ACC112 (cell line): Measurements from ENCODE around the gene CNKSR3.

Experiments
- H2AFZ ChIP-seq: fragments of 200-600 bp; sonication (generic); one replicate; pipeline ENCODE4 v1.6.0; 2017; ENCODE audit warnings: antibody characterized with exemption, low read length; ENCODE audit not compliant: unreplicated experiment
- H3K27ac ChIP-seq: fragments of 200-600 bp; sonication (generic); 2 replicates; pipeline ENCODE4 v1.5.1; 2014; ENCODE audit warnings: low read depth, mild to moderate bottlenecking, antibody characterized with exemption, low read length, moderate library complexity
- H3K27me3 ChIP-seq: fragments of 200-600 bp; sonication (generic); 2 replicates; pipeline ENCODE4 v1.6.1; 2014; ENCODE audit warnings: mild to moderate bottlenecking, antibody characterized with exemption, low read length, moderate library complexity, mixed read lengths; ENCODE audit not compliant: insufficient read depth
- H3K36me3 ChIP-seq: fragments of 200-600 bp; sonication (generic); 2 replicates; pipeline ENCODE4 v1.6.1; 2016; ENCODE audit warnings: mild to moderate bottlenecking, antibody characterized with exemption, low read length, moderate library complexity, mixed read lengths; ENCODE audit not compliant: insufficient read depth
- H3K4me1 ChIP-seq: fragments of 200-600 bp; sonication (generic); one replicate; pipeline ENCODE4 v1.6.1; 2016; ENCODE audit warnings: low read length, mixed read lengths; ENCODE audit not compliant: insufficient read depth, unreplicated experiment, control insufficient read depth
- H3K4me3 ChIP-seq: fragments of 200-600 bp; sonication (generic); 2 replicates; pipeline ENCODE4 v1.5.1; 2014; ENCODE audit warnings: mild to moderate bottlenecking, low read depth, low read length
- H3K79me2 ChIP-seq: fragments of 200-600 bp; sonication (generic); one replicate; pipeline ENCODE4 v1.6.0; 2016; ENCODE audit warnings: low read length; ENCODE audit not compliant: control insufficient read depth, unreplicated experiment, insufficient read depth

CNKSR3 gene

GRCh38 chr6:154448448-154449096 is 61.9 kb downstream of the CNKSR3 start:
- no peaks in the 10 kb centered on the region for H3K36me3 ChIP-seq
- H3K79me2 ChIP-seq: no peaks in the 10 kb centered on the region
- H3K27me3 ChIP-seq: no peaks in the 10 kb centered on the region
- H3K27ac ChIP-seq: 0 out of 2 replicates have a peak overlapping the region, but pooled peaks have one; percentile 12
- peaks cover 13% of the 10 kb centered on the region for H3K4me1 ChIP-seq
- peak overlapping the region; percentile 40; the same call in 1 of the 2 replicates for H3K4me3 ChIP-seq
- peak overlapping the region; percentile 8 for H2AFZ ChIP-seq

- no peaks in the 10 kb centered on the region for H3K79me2 ChIP-seq
- H3K4me3 ChIP-seq: no peak overlapping the region
- no peak overlapping the region for H3K27ac ChIP-seq
- no peaks in the 10 kb centered on the region for H3K27me3 ChIP-seq
- no peak overlapping the region for H2AFZ ChIP-seq
- H3K36me3 ChIP-seq: no peaks in the 10 kb centered on the region
- peaks cover 13% of the 10 kb centered on the region for H3K4me1 ChIP-seq
Measured at GRCh38 chr6:154447954-154448353, 62.5 kb downstream of the CNKSR3 start.

GRCh38 chr6:154446984-154447383 is 63.5 kb downstream of the CNKSR3 start:
- no peak overlapping the region for H3K27ac ChIP-seq
- H3K4me3 ChIP-seq: no peak overlapping the region
- H3K79me2 ChIP-seq: no peaks in the 10 kb centered on the region
- no peaks in the 10 kb centered on the region for H3K27me3 ChIP-seq
- H3K36me3 ChIP-seq: no peaks in the 10 kb centered on the region
- H3K4me1 ChIP-seq: peaks cover 13% of the 10 kb centered on the region
- H2AFZ ChIP-seq: no peak overlapping the region

- no peaks in the 10 kb centered on the region for H3K79me2 ChIP-seq
- H3K27me3 ChIP-seq: no peaks in the 10 kb centered on the region
- H3K27ac ChIP-seq: no peak overlapping the region
- no peak overlapping the region for H2AFZ ChIP-seq
- H3K36me3 ChIP-seq: no peaks in the 10 kb centered on the region
- H3K4me3 ChIP-seq: no peak overlapping the region
- peaks cover 13% of the 10 kb centered on the region for H3K4me1 ChIP-seq
Measured at GRCh38 chr6:154445417-154445816, 65.1 kb downstream of the CNKSR3 start.

GRCh38 chr6:154441995-154442310 is 68.5 kb downstream of the CNKSR3 start:
- Histone ChIP-seq H3K27me3 (no peaks in the 10 kb centered on the region), H3K4me3 (no peak overlapping the region), H2AFZ (no peak overlapping the region), H3K79me2 (no peaks in the 10 kb centered on the region), H3K4me1 (no peaks in the 10 kb centered on the region), H3K36me3 (no peaks in the 10 kb centered on the region), H3K27ac (no peak overlapping the region)

- no peaks in the 10 kb centered on the region for H3K36me3 ChIP-seq
- H3K4me3 ChIP-seq: no peak overlapping the region
- H3K79me2 ChIP-seq: no peaks in the 10 kb centered on the region
- no peak overlapping the region for H3K27ac ChIP-seq
- H3K27me3 ChIP-seq: no peaks in the 10 kb centered on the region
- H3K4me1 ChIP-seq: no peaks in the 10 kb centered on the region
- no peak overlapping the region for H2AFZ ChIP-seq
Measured at GRCh38 chr6:154440422-154441043, 70.0 kb downstream of the CNKSR3 start.

GRCh38 chr6:154440022-154440421 is 70.5 kb downstream of the CNKSR3 start:
- Histone ChIP-seq H3K36me3 (no peaks in the 10 kb centered on the region), H3K4me3 (no peak overlapping the region), H3K79me2 (no peaks in the 10 kb centered on the region), H3K4me1 (no peaks in the 10 kb centered on the region), H3K27me3 (no peaks in the 10 kb centered on the region), H2AFZ (no peak overlapping the region), H3K27ac (no peak overlapping the region)

- Histone ChIP-seq H3K4me1 (peaks cover under 1% of the 10 kb centered on the region), H3K27me3 (no peaks in the 10 kb centered on the region), H3K79me2 (no peaks in the 10 kb centered on the region), H3K4me3 (no peak overlapping the region), H3K36me3 (no peaks in the 10 kb centered on the region), H2AFZ (no peak overlapping the region), H3K27ac (no peak overlapping the region)
Measured at GRCh38 chr6:154438882-154439415, 71.5 kb downstream of the CNKSR3 start.

- Histone ChIP-seq H3K4me3 (no peak overlapping the region), H3K27me3 (no peaks in the 10 kb centered on the region), H3K36me3 (no peaks in the 10 kb centered on the region), H3K4me1 (peaks cover 17% of the 10 kb centered on the region), H3K79me2 (no peaks in the 10 kb centered on the region), H3K27ac (no peak overlapping the region), H2AFZ (no peak overlapping the region)
Measured at GRCh38 chr6:154435400-154435945, 75.0 kb downstream of the CNKSR3 start.

GRCh38 chr6:154434662-154435061 is 75.8 kb downstream of the CNKSR3 start:
- no peaks in the 10 kb centered on the region for H3K36me3 ChIP-seq
- H3K79me2 ChIP-seq: no peaks in the 10 kb centered on the region
- no peak overlapping the region for H2AFZ ChIP-seq
- no peak overlapping the region for H3K4me3 ChIP-seq
- peaks cover 17% of the 10 kb centered on the region for H3K4me1 ChIP-seq
- H3K27me3 ChIP-seq: no peaks in the 10 kb centered on the region
- H3K27ac ChIP-seq: no peak overlapping the region
